HG02970 (cell line): ENCODE measurements around the gene TBRG4.
"Not testable (repeated sequence)": the region's sequence is repeated elsewhere in the genome, so short reads cannot be mapped to it uniquely, and the experiment has no call there.

ENCODE experiments used
- ATAC-seq: cut with Tn5 transposase; IDR thresholded peaks from one replicate; pipeline ENCODE4 v1.9.1; 2021; ENCODE audit warnings: mild to moderate bottlenecking, moderate library complexity, moderate number of reproducible peaks; ENCODE audit not compliant: unreplicated experiment, low FRiP score

The TBRG4 gene

DNA sequence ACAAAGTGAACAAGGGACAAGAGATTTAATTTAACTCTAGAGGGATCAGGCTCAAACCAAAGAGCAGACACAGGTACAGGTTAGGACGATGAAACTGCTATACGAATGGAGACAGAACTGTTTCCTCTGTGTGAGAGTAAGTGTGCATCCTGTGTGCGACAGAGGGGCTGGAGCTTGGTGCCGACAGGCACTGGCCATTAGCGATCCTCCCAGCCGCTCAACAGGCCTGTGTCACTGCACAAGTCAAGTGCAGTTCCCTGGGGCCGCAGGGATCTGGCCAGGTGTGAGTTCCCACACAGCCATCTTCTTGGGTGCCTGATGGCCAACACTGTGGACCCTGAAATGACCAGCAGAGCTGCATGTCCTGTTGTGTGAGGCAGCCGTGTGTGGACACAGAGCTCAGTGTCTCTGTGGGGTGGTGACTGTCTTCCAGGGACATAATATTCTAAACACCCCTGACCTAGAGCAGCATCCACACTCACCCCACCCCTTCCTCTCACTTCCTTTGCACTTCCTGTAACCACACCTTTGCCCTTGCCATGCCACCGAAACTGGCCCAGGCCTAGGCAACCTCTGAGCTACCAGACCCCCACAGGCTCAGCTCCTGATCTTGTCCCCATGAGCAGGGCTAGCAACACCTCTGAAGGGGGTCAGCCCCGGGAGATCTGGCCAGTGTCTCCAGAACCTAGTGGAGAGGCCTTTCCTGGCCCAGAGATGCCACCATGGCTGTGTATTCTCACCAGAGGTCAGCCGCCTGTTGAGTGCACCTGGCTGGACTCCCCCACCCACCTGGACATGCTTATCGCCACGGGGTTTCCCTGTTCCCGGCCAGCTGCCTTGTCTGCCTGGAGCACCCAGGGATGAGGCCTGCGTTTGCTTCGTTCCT, 11.7 kb upstream of the TBRG4 start:
- no peak for ATAC-seq

DNA sequence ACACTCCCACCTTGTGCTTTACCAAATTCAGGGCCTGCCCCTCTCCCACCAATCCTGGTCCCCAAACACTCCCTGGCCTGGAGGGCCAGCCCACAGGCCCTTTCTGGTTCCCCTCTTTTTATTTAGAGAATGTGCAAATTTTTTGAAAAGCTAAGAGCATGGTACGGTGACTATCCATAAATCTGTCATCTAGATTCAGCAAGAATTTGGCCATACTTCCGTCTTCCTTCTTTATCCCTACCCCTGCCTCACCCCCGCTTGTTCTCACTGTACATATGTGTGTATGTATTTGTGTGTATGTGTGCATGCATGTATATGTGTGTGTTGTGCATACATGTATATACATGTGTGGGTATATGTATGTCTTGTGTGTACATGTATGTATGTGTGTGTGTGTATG, 8.1 kb upstream of the TBRG4 start:
- no peak for ATAC-seq

DNA sequence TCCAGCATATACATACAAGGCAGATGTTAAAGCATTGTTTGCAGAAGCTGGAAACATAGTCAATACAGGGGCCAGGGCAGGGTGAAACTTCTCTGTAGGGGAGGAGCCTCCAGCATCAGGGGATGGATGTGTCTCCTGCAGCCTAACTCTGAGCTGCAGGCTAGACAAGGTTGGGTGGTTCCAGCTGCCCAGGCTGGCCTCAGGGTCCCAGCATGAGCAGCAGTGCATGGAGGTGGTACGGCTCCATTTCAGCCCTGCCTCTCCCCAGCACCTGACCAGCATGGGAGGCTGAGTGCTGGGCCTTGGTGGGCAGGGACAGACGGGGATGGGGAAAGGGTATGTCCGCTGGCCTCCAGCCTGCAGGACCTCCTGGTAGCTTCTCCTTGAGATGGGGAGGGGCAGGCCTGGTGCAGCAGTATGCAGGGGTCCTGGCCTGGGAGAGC, 7.4 kb upstream of the TBRG4 start:
- no peak for ATAC-seq

GRCh38 chr7:45118292-45118691, 6.8 kb upstream of the TBRG4 start:
- ATAC-seq: no peak

DNA sequence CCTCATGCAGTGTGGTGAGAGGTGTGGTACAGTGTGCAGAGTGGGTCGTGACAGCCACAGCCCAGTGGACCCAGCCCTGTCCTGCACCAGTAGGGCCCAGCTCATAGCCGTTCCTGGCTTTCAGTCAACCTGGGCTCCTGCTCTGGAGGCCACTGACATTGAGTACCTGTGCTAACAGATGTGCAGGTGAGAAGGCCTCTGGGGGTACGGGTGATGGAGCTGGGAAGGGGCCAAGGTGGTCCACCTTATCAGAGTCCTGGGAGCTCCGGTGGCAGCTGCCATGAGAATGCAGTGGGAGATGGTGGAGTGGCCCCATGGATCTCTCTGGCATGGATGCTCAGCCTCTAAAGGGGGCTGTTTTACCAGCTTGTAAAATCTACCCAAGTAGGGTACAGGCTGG, 6.1 kb upstream of the TBRG4 start:
- no peak for ATAC-seq

DNA sequence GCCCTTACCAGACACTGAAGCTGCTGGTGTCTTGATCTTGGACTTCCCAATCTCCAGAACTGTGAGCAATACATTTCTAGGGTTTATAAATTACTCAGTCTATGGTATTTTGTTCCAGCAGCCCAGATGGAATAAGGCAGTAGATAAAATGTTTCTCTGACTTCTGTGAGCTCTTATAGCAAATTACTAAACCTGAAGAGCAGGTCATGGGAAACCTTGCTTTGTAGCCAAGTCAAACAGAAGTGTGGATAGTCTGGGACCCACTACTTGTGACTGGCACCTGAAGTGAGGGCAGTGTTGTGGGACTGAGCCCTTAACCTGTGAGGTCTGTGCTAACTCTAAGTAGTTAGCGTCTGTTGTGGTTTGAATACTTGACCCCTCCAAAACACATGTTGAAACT, 4.6 kb upstream of the TBRG4 start:
- ATAC-seq: no peak

DNA sequence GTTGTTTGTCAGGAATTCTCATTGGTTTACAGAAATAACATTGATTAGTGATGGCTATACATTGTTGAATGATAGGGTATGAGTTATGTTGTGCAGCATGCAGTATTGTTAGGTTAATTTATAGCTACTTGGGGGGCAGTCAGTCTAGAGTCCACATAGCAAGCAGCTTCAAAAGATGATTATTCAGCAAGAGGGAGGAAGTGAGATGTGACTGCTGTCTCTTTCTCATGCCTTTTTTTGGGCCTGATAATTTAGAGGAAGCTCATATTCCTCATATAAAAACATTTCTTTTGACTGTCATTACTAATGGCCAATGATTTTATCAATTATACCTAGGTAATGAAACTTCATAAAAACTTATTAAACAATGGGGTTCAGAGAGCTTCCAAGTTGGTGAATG, 3.4 kb upstream of the TBRG4 start:
- no peak for ATAC-seq

DNA sequence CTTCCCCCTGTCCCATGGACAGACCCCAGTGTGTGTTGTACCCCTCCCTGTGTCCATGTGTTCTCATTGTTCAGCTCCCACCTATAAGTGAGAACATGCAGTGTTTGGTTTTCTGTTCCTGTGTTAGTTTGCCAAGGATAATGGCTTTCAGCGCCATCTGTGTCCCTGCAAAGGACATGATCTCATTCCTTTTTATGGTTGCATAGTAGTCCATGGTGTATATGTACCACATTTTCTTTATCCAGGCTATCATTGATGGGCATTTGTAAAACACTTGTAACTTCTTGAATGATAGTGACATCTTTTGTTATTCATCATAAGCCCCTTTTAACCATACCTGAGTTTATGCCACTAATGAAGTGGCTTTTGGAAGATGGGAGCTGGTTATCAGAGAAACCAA, 2.8 kb upstream of the TBRG4 start:
- ATAC-seq: not testable (repeated sequence)

GRCh38 chr7:45112648-45113047, 1.2 kb upstream of the TBRG4 start:
- no peak for ATAC-seq

GRCh38 chr7:45108863-45109262, 2.6 kb downstream of the TBRG4 start:
- no peak for ATAC-seq

- no peak for ATAC-seq
These were observed 4.1 kb downstream of the TBRG4 start for GRCh38 chr7:45107356-45107755.

GRCh38 chr7:45106820-45107219, 4.7 kb downstream of the TBRG4 start:
- ATAC-seq: no peak

DNA sequence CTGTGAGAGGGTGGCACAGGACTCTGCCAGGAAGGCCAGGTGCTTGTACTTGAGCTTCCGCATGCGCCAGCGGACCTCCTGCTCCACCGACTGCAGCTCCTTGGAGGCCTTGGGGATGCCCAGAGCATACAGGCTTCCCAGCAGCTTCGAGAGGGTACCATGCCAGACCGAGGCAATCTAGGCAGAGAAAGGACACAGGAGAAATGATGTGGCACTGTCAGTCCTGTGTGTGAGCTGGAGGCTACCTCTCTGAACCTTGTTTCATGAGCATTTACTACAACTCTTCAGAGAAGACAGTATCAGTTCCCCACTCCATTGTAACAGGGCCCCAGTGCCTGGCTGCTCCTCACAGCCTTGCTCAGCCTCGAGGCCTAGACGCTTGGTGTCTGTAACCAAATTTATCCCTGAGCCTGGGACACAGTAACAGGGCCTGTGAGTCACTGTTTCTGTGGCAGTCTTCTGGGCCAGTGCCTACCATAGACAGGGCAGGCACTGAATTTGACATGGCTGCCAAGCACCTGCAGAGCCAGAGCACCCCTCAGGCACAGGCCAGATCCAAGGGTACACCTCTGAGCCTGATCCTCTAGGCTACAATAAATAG, 5.8 kb downstream of the TBRG4 start:
- ATAC-seq: no peak

DNA sequence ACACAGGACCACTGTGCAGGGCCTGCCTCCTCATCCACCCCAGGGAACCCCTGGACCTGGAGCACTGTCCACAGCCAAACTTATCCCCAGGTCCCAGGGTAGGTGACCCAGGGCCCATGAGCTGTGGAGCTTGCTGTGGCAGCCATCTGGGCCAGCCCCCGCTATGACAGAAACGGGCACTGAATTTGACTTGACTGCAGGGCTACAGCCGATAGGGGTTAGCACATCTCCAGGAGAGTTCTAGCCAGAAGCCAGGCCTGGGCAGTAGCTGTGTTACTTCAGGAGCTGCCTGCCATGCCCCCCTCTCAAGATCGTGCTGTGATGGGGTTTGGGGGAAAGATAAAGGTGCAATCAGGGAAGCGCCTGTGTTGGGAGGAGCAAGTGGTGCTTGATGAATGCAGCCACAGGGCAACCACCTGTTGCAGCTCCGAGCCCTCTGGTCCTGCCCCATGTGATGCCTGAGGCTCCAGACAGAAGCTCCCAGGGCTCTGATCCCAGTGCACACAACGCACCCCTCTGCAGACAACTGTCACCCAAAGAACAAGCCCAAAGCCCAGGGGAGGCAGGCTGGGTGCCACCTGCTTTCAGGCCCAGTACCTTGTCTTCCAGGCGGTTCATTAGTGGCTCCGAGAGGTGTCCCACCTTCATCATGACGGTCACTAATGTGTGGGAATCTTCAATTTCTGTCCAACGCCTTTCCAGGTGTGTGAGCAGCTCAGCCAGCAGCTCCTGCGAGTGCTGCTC, 6.5 kb downstream of the TBRG4 start:
- ATAC-seq: no peak

DNA sequence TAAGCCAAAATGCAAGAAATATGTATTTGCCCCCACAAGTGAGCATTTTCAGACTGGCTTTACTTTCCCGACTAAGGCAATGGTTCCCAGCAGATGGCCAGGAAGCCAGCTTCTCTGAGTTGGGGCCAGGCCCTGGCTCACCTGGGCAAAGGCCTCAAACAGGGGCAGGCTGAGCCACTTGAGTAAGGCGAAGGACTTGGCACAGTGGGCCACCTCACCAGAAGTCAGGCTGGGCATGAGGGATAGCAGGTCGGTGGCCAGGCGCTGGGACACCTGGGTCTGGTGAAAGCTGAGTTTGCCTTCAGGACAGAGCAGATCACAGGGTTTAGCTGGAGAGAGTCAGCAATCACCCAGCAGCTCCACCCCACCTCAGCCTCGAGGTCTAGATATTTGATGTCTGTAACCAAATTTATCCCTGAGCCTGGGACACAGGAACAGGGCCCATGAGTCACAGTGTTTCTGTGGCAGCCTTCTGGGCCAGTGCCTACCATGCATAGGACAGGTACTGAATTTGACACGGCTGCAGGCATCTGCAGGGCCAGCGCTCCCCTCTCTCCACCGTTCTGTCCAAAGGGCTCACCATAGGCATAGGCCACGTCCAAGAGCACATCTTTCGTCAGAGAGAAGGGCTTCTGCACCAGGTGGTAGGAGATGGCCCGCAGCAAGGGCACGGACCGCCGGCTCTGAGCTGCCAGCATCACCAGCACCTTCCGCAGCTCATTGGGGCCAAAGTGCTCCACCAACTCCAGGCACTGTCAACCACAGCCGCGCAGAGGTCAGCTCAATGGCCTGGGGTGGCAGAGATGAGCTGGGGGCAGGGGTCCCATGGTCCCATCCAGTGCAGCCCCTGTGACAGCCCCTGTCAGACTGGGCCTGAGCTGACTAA, 7.3 kb downstream of the TBRG4 start:
- no peak for ATAC-seq

DNA sequence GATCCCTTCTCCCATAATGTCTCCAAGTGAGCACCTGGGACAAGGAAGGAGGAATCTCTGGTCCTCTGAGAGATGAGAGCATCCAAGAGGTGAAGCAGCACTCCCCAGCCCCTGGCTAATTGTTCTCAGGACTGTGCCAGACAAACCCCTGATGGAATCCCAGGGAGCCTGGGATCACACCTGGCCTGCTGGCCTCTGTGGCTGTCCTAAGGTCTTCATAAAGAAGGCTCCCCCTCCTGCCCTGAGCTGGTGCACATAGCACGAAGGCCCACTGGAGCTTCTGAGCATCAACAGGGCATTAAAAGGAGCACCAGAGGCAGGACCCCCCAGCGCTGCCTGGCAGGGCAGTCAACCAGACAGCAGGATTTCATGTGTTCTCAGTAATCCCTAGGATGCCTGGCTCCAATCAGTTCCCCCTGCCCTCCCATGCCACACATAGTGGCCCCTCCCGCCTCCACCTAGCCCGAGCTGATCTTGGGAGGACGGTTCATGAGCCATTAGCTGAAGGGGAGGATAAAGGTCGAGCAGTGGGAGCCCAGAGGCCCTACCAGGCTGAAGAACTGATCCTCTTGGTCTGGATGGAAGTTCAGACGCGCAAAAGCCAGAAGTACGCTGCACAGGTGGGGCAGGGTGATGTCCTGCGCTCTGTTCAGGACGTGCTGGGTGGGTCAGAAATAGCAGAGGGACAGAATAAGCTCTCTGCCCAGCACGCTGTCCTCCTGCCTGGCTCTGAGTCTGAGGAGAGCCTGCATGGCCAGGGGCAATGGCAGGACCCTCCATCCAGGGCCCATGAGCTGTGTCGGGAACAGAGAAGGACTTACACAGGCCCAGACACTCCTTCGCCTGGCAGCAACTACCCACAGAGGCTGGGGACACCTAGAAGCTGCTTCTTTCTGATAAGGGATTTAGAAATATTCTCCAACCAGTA, 8.4 kb downstream of the TBRG4 start:
- no peak for ATAC-seq

GRCh38 chr7:45101748-45102147, 9.7 kb downstream of the TBRG4 start:
- ATAC-seq: no peak

DNA sequence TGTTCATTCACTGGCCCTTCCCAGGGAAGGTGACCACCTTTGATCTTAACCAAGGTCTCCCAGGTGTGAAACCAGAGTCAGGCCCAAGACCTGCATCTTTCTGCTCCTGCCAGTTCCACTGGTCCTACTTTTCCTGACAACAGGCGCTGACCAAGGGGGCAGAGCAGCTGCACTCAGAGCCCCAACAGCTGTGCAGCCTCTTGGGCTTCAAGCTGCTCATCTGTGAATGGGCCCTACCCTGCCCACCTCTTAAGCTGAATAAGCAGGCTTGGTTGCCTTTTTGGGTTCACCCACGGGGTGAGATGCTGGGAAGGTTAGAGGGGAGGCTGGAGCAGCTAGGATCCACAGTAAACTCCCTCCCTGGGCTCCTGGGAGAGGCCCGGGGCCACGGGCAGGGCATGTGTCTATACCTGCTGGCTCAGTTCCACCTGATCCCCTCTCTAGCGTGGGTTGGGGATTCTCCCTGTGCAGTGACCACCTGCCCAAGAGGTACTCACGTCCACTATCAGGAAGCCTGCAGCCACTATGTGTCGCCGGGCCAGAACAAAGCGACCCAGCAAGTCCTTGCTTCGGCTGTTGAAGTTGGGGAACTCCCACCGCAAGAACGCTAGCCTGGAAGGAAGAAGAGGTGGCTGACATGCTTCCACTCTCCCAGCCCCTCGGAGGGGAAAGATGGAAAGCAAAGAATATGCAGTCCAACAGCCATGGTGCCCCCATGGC, 10.6 kb downstream of the TBRG4 start:
- ATAC-seq: no peak
